Left renal cortex interstitium (tissue), 4 donors: ENCODE data around the gene DDX20. TPM values are rescaled to one million over a fixed set of nuclear protein-coding genes. Genes with fewer than 3 reads are reported as not detected.
"Not testable (repeated sequence)": the region's sequence is repeated elsewhere in the genome, so short reads cannot be mapped to it uniquely, and the experiment has no call there.

ENCODE experiments used
- DNase-seq, 4 donors: peaks; one replicate each; pipeline ENCODE4 v3.0.0-alpha.2; 2013; ENCODE audit warnings: low read depth in 4 of 4, low spot score in 2 of 4, missing footprints in 1 of 4
- polyA plus RNA-seq, 4 donors: library from polyadenylated mRNA; unstranded; fragments of 120-200 nt; gene quantifications; one replicate each; pipeline ENCODE4 v1.2.1, GENCODE V29; 2013; ENCODE audit not compliant: insufficient read length in 4 of 4

Gene DDX20
- polyA plus RNA-seq, 4 donors: 19.6 to 25.1 (median 23.5) TPM

- DNase-seq: no peak
Observed at GRCh38 chr1:111786669-111787207, 31.0 kb downstream of the DDX20 start.

- no peak for DNase-seq
Observed at GRCh38 chr1:111789142-111789541, 33.4 kb downstream of the DDX20 start.

GRCh38 chr1:111789666-111790316 is 34.1 kb downstream of the DDX20 start:
- no peak for DNase-seq

GRCh38 chr1:111791776-111792175 is 36.1 kb downstream of the DDX20 start:
- DNase-seq: no peak

- DNase-seq: no peak
Observed at GRCh38 chr1:111792249-111792648, 36.5 kb downstream of the DDX20 start.

- DNase-seq: no peak
Observed at GRCh38 chr1:111793923-111794322, 38.2 kb downstream of the DDX20 start.

GRCh38 chr1:111795401-111795800 is 39.7 kb downstream of the DDX20 start:
- no peak for DNase-seq

- no peak for DNase-seq
Observed at GRCh38 chr1:111798580-111798979, 42.9 kb downstream of the DDX20 start.

GRCh38 chr1:111799722-111800121 is 44.0 kb downstream of the DDX20 start:
- DNase-seq: not testable (repeated sequence)

- no peak for DNase-seq
Observed at GRCh38 chr1:111801071-111801850, 45.6 kb downstream of the DDX20 start.

- no peak for DNase-seq
Observed at GRCh38 chr1:111802110-111802509, 46.4 kb downstream of the DDX20 start.

GRCh38 chr1:111802984-111803383 is 47.3 kb downstream of the DDX20 start:
- DNase-seq: no peak

GRCh38 chr1:111803951-111804350 is 48.2 kb downstream of the DDX20 start:
- no peak for DNase-seq

GRCh38 chr1:111804776-111805175 is 49.1 kb downstream of the DDX20 start:
- no peak for DNase-seq

- no peak for DNase-seq
Observed at GRCh38 chr1:111805251-111805650, 49.5 kb downstream of the DDX20 start.

GRCh38 chr1:111811891-111812290 is 56.2 kb downstream of the DDX20 start:
- DNase-seq: no peak

- DNase-seq: no peak
Observed at GRCh38 chr1:111812306-111812705, 56.6 kb downstream of the DDX20 start.

GRCh38 chr1:111813440-111814304 is 58.0 kb downstream of the DDX20 start:
- DNase-seq: no peak

- no peak for DNase-seq
Observed at GRCh38 chr1:111814305-111814628, 58.6 kb downstream of the DDX20 start.

GRCh38 chr1:111814642-111815041 is 58.9 kb downstream of the DDX20 start:
- no peak for DNase-seq
